Neural cell (in vitro differentiated cells): ENCODE results near the gene SPATA45.

Source experiments
- EP300 ChIP-seq: fragments of 450-650 bp; conservative IDR thresholded peaks from 2 replicates; pipeline ENCODE4 v1.6.1; 2014; ENCODE audit warnings: antibody characterized with exemption, mild to moderate bottlenecking, moderate library complexity; ENCODE audit not compliant: poor library complexity, severe bottlenecking
- EZH2 ChIP-seq: fragments of 200-600, 300-800 bp; shearing (Covaris generic), sonication (generic); IDR thresholded peaks from 2 replicates; pipeline ENCODE4 v1.6.1; 2014; ENCODE audit warnings: antibody characterized with exemption, low read length, borderline replicate concordance, mild to moderate bottlenecking; ENCODE audit not compliant: insufficient read depth, poor library complexity, severe bottlenecking
- MXI1 ChIP-seq: fragments of 450-650 bp; conservative IDR thresholded peaks from 2 replicates; pipeline ENCODE4 v1.6.1; 2014; ENCODE audit warnings: antibody characterized with exemption, mild to moderate bottlenecking; ENCODE audit not compliant: poor library complexity, severe bottlenecking
- POLR2AphosphoS5 ChIP-seq: IDR thresholded peaks from 2 replicates; pipeline ENCODE4 v1.6.1; 2012
- RAD21 ChIP-seq: fragments of 450-650 bp; conservative IDR thresholded peaks from 2 replicates; pipeline ENCODE4 v1.6.1; 2014; ENCODE audit warnings: antibody characterized with exemption, mild to moderate bottlenecking, moderate library complexity
- SMC3 ChIP-seq: fragments of 450-650 bp; conservative IDR thresholded peaks from 2 replicates; pipeline ENCODE4 v1.6.1; 2014; ENCODE audit warnings: antibody characterized with exemption, mild to moderate bottlenecking, moderate library complexity; ENCODE audit not compliant: poor library complexity
- TAF1 ChIP-seq: IDR thresholded peaks from 2 replicates; pipeline ENCODE4 v1.6.1; 2012; ENCODE audit warnings: low read depth
- TF ChIP-seq, protein P1 (sequence below): fragments of 450-650 bp; IDR thresholded peaks from 2 replicates; pipeline ENCODE4 v1.5.1; 2014; ENCODE audit warnings: antibody characterized with exemption, mild to moderate bottlenecking, moderate library complexity; ENCODE audit not compliant: poor library complexity, severe bottlenecking
- TF ChIP-seq, protein P2 (sequence below): IDR thresholded peaks from 2 replicates; pipeline ENCODE4 v1.6.1; 2012; ENCODE audit warnings: borderline replicate concordance

DNA sequence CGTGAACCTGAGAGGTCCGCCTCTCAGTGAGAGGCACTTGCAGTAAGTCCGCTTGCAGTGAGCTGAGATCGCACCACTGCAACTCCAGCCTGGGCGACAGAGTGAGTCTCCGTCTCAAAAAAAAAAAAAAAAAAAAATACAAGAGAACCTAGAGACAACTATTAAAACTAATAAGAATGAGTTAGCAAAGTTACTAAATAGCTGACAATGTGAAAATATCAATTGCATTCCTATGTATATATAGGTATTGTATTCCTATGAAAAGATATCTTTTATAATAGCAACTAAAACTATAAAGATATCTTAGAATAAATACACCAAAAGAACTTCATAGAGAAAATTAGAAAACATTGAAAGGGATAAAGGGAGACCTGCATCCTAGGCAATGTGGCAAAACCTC lies 31.0 kb upstream of the SPATA45 start:
- no peak for TF ChIP-seq EZH2
- TF ChIP-seq, protein P1, sequence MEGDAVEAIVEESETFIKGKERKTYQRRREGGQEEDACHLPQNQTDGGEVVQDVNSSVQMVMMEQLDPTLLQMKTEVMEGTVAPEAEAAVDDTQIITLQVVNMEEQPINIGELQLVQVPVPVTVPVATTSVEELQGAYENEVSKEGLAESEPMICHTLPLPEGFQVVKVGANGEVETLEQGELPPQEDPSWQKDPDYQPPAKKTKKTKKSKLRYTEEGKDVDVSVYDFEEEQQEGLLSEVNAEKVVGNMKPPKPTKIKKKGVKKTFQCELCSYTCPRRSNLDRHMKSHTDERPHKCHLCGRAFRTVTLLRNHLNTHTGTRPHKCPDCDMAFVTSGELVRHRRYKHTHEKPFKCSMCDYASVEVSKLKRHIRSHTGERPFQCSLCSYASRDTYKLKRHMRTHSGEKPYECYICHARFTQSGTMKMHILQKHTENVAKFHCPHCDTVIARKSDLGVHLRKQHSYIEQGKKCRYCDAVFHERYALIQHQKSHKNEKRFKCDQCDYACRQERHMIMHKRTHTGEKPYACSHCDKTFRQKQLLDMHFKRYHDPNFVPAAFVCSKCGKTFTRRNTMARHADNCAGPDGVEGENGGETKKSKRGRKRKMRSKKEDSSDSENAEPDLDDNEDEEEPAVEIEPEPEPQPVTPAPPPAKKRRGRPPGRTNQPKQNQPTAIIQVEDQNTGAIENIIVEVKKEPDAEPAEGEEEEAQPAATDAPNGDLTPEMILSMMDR = no peak
- TF ChIP-seq EP300 = no peak
- TF ChIP-seq, protein P2, sequence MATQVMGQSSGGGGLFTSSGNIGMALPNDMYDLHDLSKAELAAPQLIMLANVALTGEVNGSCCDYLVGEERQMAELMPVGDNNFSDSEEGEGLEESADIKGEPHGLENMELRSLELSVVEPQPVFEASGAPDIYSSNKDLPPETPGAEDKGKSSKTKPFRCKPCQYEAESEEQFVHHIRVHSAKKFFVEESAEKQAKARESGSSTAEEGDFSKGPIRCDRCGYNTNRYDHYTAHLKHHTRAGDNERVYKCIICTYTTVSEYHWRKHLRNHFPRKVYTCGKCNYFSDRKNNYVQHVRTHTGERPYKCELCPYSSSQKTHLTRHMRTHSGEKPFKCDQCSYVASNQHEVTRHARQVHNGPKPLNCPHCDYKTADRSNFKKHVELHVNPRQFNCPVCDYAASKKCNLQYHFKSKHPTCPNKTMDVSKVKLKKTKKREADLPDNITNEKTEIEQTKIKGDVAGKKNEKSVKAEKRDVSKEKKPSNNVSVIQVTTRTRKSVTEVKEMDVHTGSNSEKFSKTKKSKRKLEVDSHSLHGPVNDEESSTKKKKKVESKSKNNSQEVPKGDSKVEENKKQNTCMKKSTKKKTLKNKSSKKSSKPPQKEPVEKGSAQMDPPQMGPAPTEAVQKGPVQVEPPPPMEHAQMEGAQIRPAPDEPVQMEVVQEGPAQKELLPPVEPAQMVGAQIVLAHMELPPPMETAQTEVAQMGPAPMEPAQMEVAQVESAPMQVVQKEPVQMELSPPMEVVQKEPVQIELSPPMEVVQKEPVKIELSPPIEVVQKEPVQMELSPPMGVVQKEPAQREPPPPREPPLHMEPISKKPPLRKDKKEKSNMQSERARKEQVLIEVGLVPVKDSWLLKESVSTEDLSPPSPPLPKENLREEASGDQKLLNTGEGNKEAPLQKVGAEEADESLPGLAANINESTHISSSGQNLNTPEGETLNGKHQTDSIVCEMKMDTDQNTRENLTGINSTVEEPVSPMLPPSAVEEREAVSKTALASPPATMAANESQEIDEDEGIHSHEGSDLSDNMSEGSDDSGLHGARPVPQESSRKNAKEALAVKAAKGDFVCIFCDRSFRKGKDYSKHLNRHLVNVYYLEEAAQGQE = no peak
- TF ChIP-seq POLR2AphosphoS5 = no peak
- no peak for TF ChIP-seq SMC3
- TF ChIP-seq MXI1 = no peak
- no peak for TF ChIP-seq TAF1
- TF ChIP-seq RAD21 = no peak
